Measurements from ENCODE around the gene USP51.
"Not testable (repeated sequence)": the region's sequence is repeated elsewhere in the genome, so short reads cannot be mapped to it uniquely, and the experiment has no call there.

Gene USP51

GRCh38 chrX:55489314-55490009 is at the start of gene USP51:
USP51 (minus strand) TSS chrX:55489848; CDS start chrX:55488939, 909 bp downstream.
- peak within 1 kb of the TSS; percentile 69 for H3K4me3 ChIP-seq (ENCODE audit: low read depth, low read length)
- DNase-seq (ENCODE audit: low read depth): peak; percentile 65
- TF ChIP-seq CTCF (conservative IDR thresholded peaks at IDR 0.05; ENCODE audit: low read depth, low read length): peak; percentile 20

GRCh38 chrX:55524487-55524886 is 34.8 kb upstream of the USP51 start:
- H3K4me3 ChIP-seq (ENCODE audit: low read depth, low read length): no peak overlapping the region
- peak; percentile 1 for DNase-seq (ENCODE audit: low read depth)
- peak; percentile 11 for TF ChIP-seq CTCF (conservative IDR thresholded peaks at IDR 0.05; ENCODE audit: low read depth, low read length)

- H3K4me3 ChIP-seq (ENCODE audit: low read depth, low read length): no peak overlapping the region
- no peak for TF ChIP-seq CTCF (conservative IDR thresholded peaks at IDR 0.05; ENCODE audit: low read depth, low read length)
- DNase-seq (ENCODE audit: low read depth): no peak
Observed at GRCh38 chrX:55523356-55523755, 33.7 kb upstream of the USP51 start.

- no peak overlapping the region for H3K4me3 ChIP-seq (ENCODE audit: low read depth, low read length)
- DNase-seq (ENCODE audit: low read depth): no peak
- TF ChIP-seq CTCF (conservative IDR thresholded peaks at IDR 0.05; ENCODE audit: low read depth, low read length): no peak
Observed at GRCh38 chrX:55522596-55523276, 33.1 kb upstream of the USP51 start.

GRCh38 chrX:55521687-55522086 is 32.0 kb upstream of the USP51 start:
- TF ChIP-seq CTCF (conservative IDR thresholded peaks at IDR 0.05; ENCODE audit: low read depth, low read length): no peak
- H3K4me3 ChIP-seq (ENCODE audit: low read depth, low read length): no peak overlapping the region
- DNase-seq (ENCODE audit: low read depth): no peak

- DNase-seq (ENCODE audit: low read depth); H3K4me3 ChIP-seq (ENCODE audit: low read depth, low read length): not testable (repeated sequence)
Observed at GRCh38 chrX:55516794-55517481, 27.3 kb upstream of the USP51 start.

- DNase-seq (ENCODE audit: low read depth); H3K4me3 ChIP-seq (ENCODE audit: low read depth, low read length): not testable (repeated sequence)
Observed at GRCh38 chrX:55513045-55513737, 23.5 kb upstream of the USP51 start.

- not testable (repeated sequence) for DNase-seq (ENCODE audit: low read depth); H3K4me3 ChIP-seq (ENCODE audit: low read depth, low read length)
Observed at GRCh38 chrX:55508410-55509152, 18.9 kb upstream of the USP51 start.

GRCh38 chrX:55507699-55508098 is 18.1 kb upstream of the USP51 start:
- DNase-seq (ENCODE audit: low read depth); H3K4me3 ChIP-seq (ENCODE audit: low read depth, low read length): not testable (repeated sequence)

GRCh38 chrX:55507010-55507409 is 17.4 kb upstream of the USP51 start:
- H3K4me3 ChIP-seq (ENCODE audit: low read depth, low read length); DNase-seq (ENCODE audit: low read depth): not testable (repeated sequence)
